HUES64 (cell line): ENCODE data around the gene TRIM29.

Experiments used
- H3K27ac ChIP-seq: 2 replicates; pipeline ENCODE4 v1.7.0; 2013; ENCODE audit warnings: low read depth, low read length, inconsistent platforms
- H3K27me3 ChIP-seq: 2 replicates; pipeline ENCODE4 v1.6.1; 2013; ENCODE audit warnings: mild to moderate bottlenecking, low read length; ENCODE audit not compliant: insufficient read depth
- H3K36me3 ChIP-seq: 2 replicates; pipeline ENCODE4 v1.6.1; 2013; ENCODE audit warnings: mild to moderate bottlenecking, low read length; ENCODE audit not compliant: insufficient read depth
- H3K4me1 ChIP-seq: 2 replicates; pipeline ENCODE4 v1.6.1; 2013; ENCODE audit warnings: mild to moderate bottlenecking, low read length, moderate library complexity; ENCODE audit not compliant: insufficient read depth
- H3K4me3 ChIP-seq: 2 replicates; pipeline ENCODE4 v1.5.1; 2013; ENCODE audit warnings: mild to moderate bottlenecking, low read length, moderate library complexity
- H3K9ac ChIP-seq: 2 replicates; pipeline ENCODE4 v1.6.1; 2013; ENCODE audit warnings: mild to moderate bottlenecking, low read depth, low read length
- H3K9me3 ChIP-seq: 2 replicates; pipeline ENCODE4 v1.6.1; 2013; ENCODE audit warnings: low read depth, low read length; ENCODE audit not compliant: insufficient read depth
- WGBS: fragments of 150-250, 120-280 bp; methylation state at CpG from one replicate; pipeline ENCODE4 v1.1.7; 2013; ENCODE audit warnings: missing lambda C conversion rate; 5-methylcytosine and 5-hydroxymethylcytosine counted together

The TRIM29 gene

GRCh38 chr11:120126620-120127019, 11.3 kb downstream of the TRIM29 start:
- no peaks in the 10 kb centered on the region for H3K9me3 ChIP-seq
- WGBS: 92% methylated on average over 3 of the region's 4 CpGs

GRCh38 chr11:120125509-120125908, 12.4 kb downstream of the TRIM29 start:
- Histone ChIP-seq H3K36me3 (no peaks in the 10 kb centered on the region), H3K9ac (no peak overlapping the region), H3K4me1 (no peaks in the 10 kb centered on the region), H3K27ac (no peak overlapping the region), H3K4me3 (no peak overlapping the region), H3K9me3 (no peaks in the 10 kb centered on the region; the same call in 1 of the 2 replicates), H3K27me3 (no peaks in the 10 kb centered on the region; the same call in 1 of the 2 replicates)
- WGBS: 91% methylated on average over 8 of the region's 8 CpGs

More at GRCh38 chr11:120126620-120127019, 11.3 kb downstream of the TRIM29 start:
- no peaks in the 10 kb centered on the region for H3K4me1 ChIP-seq
- no peak overlapping the region for H3K4me3 ChIP-seq
- H3K27ac ChIP-seq: no peak overlapping the region
- H3K36me3 ChIP-seq: no peaks in the 10 kb centered on the region
- H3K9ac ChIP-seq: no peak overlapping the region
- no peaks in the 10 kb centered on the region; the same call in 1 of the 2 replicates for H3K27me3 ChIP-seq

- Histone ChIP-seq H3K4me3 (no peak overlapping the region), H3K27me3 (no peaks in the 10 kb centered on the region; the same call in 1 of the 2 replicates), H3K4me1 (no peaks in the 10 kb centered on the region), H3K9ac (no peak overlapping the region), H3K27ac (no peak overlapping the region), H3K9me3 (no peaks in the 10 kb centered on the region; the same call in 1 of the 2 replicates), H3K36me3 (no peaks in the 10 kb centered on the region)
- WGBS: 86% methylated on average over 5 of the region's 5 CpGs
Observed at GRCh38 chr11:120125024-120125423, 12.9 kb downstream of the TRIM29 start.

GRCh38 chr11:120124355-120124754, 13.6 kb downstream of the TRIM29 start:
- Histone ChIP-seq H3K36me3 (no peaks in the 10 kb centered on the region), H3K4me3 (no peak overlapping the region), H3K27me3 (no peaks in the 10 kb centered on the region; the same call in 1 of the 2 replicates), H3K9me3 (no peaks in the 10 kb centered on the region; the same call in 1 of the 2 replicates), H3K27ac (no peak overlapping the region), H3K4me1 (no peaks in the 10 kb centered on the region), H3K9ac (no peak overlapping the region)
- WGBS: 86% methylated on average over 14 of the region's 14 CpGs

GRCh38 chr11:120123946-120124345, 14.0 kb downstream of the TRIM29 start:
- H3K27ac ChIP-seq: no peak overlapping the region
- WGBS: 90% methylated on average over 13 of the region's 13 CpGs

GRCh38 chr11:120122924-120123683, 14.8 kb downstream of the TRIM29 start:
- no peak overlapping the region for H3K9ac ChIP-seq
- no peak overlapping the region for H3K27ac ChIP-seq
- no peaks in the 10 kb centered on the region; the same call in 1 of the 2 replicates for H3K27me3 ChIP-seq
- no peak overlapping the region for H3K4me3 ChIP-seq
- WGBS: 95% methylated on average over 12 of the region's 12 CpGs
- H3K4me1 ChIP-seq: no peaks in the 10 kb centered on the region
- H3K36me3 ChIP-seq: no peaks in the 10 kb centered on the region
- H3K9me3 ChIP-seq: no peaks in the 10 kb centered on the region; the same call in 1 of the 2 replicates

More at GRCh38 chr11:120123946-120124345, 14.0 kb downstream of the TRIM29 start:
- Histone ChIP-seq H3K4me1 (no peaks in the 10 kb centered on the region), H3K9me3 (no peaks in the 10 kb centered on the region; the same call in 1 of the 2 replicates), H3K4me3 (no peak overlapping the region), H3K9ac (no peak overlapping the region), H3K27me3 (no peaks in the 10 kb centered on the region; the same call in 1 of the 2 replicates), H3K36me3 (no peaks in the 10 kb centered on the region)

- H3K9ac ChIP-seq: no peak overlapping the region
- no peaks in the 10 kb centered on the region; the same call in 1 of the 2 replicates for H3K27me3 ChIP-seq
- no peaks in the 10 kb centered on the region; the same call in 1 of the 2 replicates for H3K9me3 ChIP-seq
- no peak overlapping the region for H3K4me3 ChIP-seq
- no peaks in the 10 kb centered on the region for H3K4me1 ChIP-seq
- no peaks in the 10 kb centered on the region for H3K36me3 ChIP-seq
- 81% methylated on average over 7 of the region's 9 CpGs for WGBS
- no peak overlapping the region for H3K27ac ChIP-seq
Observed at GRCh38 chr11:120121914-120122473, 15.9 kb downstream of the TRIM29 start.

GRCh38 chr11:120121336-120121735, 16.6 kb downstream of the TRIM29 start:
- WGBS: 80% methylated on average over 3 of the region's 3 CpGs
- Histone ChIP-seq H3K27ac (no peak overlapping the region), H3K36me3 (no peaks in the 10 kb centered on the region), H3K4me1 (no peaks in the 10 kb centered on the region), H3K27me3 (no peaks in the 10 kb centered on the region), H3K9me3 (no peaks in the 10 kb centered on the region; the same call in 1 of the 2 replicates), H3K4me3 (no peak overlapping the region), H3K9ac (no peak overlapping the region)

- H3K27me3 ChIP-seq: no peaks in the 10 kb centered on the region
- WGBS: 89% methylated on average over 8 of the region's 8 CpGs
- no peak overlapping the region for H3K4me3 ChIP-seq
- no peaks in the 10 kb centered on the region for H3K36me3 ChIP-seq
- H3K27ac ChIP-seq: no peak overlapping the region
- no peak overlapping the region for H3K9ac ChIP-seq
- no peaks in the 10 kb centered on the region; the same call in 1 of the 2 replicates for H3K9me3 ChIP-seq
- no peaks in the 10 kb centered on the region for H3K4me1 ChIP-seq
Observed at GRCh38 chr11:120120805-120121335, 17.0 kb downstream of the TRIM29 start.

- H3K36me3 ChIP-seq: no peaks in the 10 kb centered on the region
- H3K4me1 ChIP-seq: no peaks in the 10 kb centered on the region
- H3K9ac ChIP-seq: no peak overlapping the region
- H3K27me3 ChIP-seq: no peaks in the 10 kb centered on the region
- no peak overlapping the region for H3K27ac ChIP-seq
- no peak overlapping the region for H3K4me3 ChIP-seq
- no peaks in the 10 kb centered on the region; the same call in 1 of the 2 replicates for H3K9me3 ChIP-seq
- WGBS: 94% methylated on average over 3 of the region's 4 CpGs
Observed at GRCh38 chr11:120119121-120119520, 18.8 kb downstream of the TRIM29 start.

- H3K9ac ChIP-seq: no peak overlapping the region
- H3K27me3 ChIP-seq: peaks cover 4% of the 10 kb centered on the region
- no peak overlapping the region for H3K4me3 ChIP-seq
- no peaks in the 10 kb centered on the region for H3K4me1 ChIP-seq
- H3K9me3 ChIP-seq: no peaks in the 10 kb centered on the region; the same call in 1 of the 2 replicates
- H3K36me3 ChIP-seq: no peaks in the 10 kb centered on the region
- H3K27ac ChIP-seq: no peak overlapping the region
- WGBS: 58% methylated on average over 9 of the region's 9 CpGs
Observed at GRCh38 chr11:120117991-120118390, 19.9 kb downstream of the TRIM29 start.
